Pancreas (tissue), 10 donors: ENCODE results near the gene TNXB. TPM values are rescaled to one million over a fixed set of nuclear protein-coding genes. Genes with fewer than 3 reads are reported as not detected.

Source experiments
- ATAC-seq, 4 donors: fragments of 200-7000 bp; cut with Tn5 transposase; one replicate each; pipeline versions ENCODE4 v1.8.0 to v1.9.1; 2020; ENCODE audit warnings: mild to moderate bottlenecking in 4 of 4, moderate library complexity in 4 of 4
- DNase-seq, 6 donors: peaks; one replicate each; pipeline ENCODE4 v3.0.0-alpha.2; 2020
- FAIRE-seq: peaks from 2 replicates; lab custom pipeline; 2012; peaks lifted over from hg19 to GRCh38; lab: Jason Lieb, UNC
- H3K27ac ChIP-seq, 4 donors: fragments of 200-600 bp; sonication (generic); 1 replicate in 3 of 4; 2 replicates in 1 of 4; pipeline versions ENCODE4 v1.5.0 to v1.8.0; 2020
- H3K27me3 ChIP-seq, 4 donors: fragments of 200-600 bp; one replicate each; pipeline ENCODE4 v1.8.0; 2021
- H3K36me3 ChIP-seq, 3 donors: fragments of 200-600 bp; sonication (generic) in 1 of 3; one replicate each; pipeline versions ENCODE4 v1.5.0 to v1.8.0; 2020 to 2021
- H3K4me1 ChIP-seq, 3 donors: fragments of 200-600 bp; one replicate each; pipeline ENCODE4 v1.8.0; 2021
- H3K4me3 ChIP-seq, 4 donors: fragments of 200-600 bp; sonication (generic) in 2 of 4; one replicate each; pipeline versions ENCODE4 v1.5.0 to v1.8.0; 2020 to 2021
- H3K9me3 ChIP-seq, 4 donors: fragments of 200-600 bp; one replicate each; pipeline ENCODE4 v1.8.0; 2021
- CTCF ChIP-seq, 4 donors: fragments of 200-600 bp; sonication (generic) in 3 of 4; IDR thresholded peaks; one replicate each; pipeline versions ENCODE4 v1.5.0 to v1.8.0; 2021; ENCODE audit warnings: antibody characterized with exemption in 4 of 4
- WGBS, 2 donors: extraction: QIAGEN DNeasy Blood & Tissue Kit; methylation state at CpG; one replicate each; pipeline ENCODE4 v1.1.7; 2013; 5-methylcytosine and 5-hydroxymethylcytosine counted together
- intact Hi-C, 3 donors: fragments of 100-400 bp; cut with DNase I; formaldehyde crosslinking; loops; one replicate each; pipeline versions ENCODE4 v1.11.1 to v1.14.2; 2022
- polyA plus RNA-seq, 2 donors: library from polyadenylated mRNA; stranded (reverse); fragments of 200-250 nt; gene quantifications; one replicate each; pipeline ENCODE4 v1.2.3, GENCODE V29; 2013
- total RNA-seq, 6 donors: library from RNA; stranded (reverse); fragmentation: NEBNext Ultra II Directional in 4 of 6; extraction: Animal tissue kit (Norgen Biotek cat#: 25700) in 4 of 6; gene quantifications; one replicate each; pipeline versions ENCODE4 v1.2.1 to v1.2.4, GENCODE V29; 2021 to 2023
- donor health status: healthy with polysubstance abuse.
- donor health status: DM: no; HTN: no; CAD: no; lungs with moderate emphysema.
- donor health status: DM: no; HTN: no; CAD: no.
- donor health status: control.
- donor health status: control.
- donor health status: Bipolar disorder and iron deficiency.
- donor health status: DM: yes; HTN: yes; CAD: no.
- donor health status: DM: no; HTN: no; CAD: no.
- donor health status: DM: no; HTN: no; CAD: no.
- donor health status: DM: yes; HTN: yes; CAD: no.

Gene TNXB
- total and polyA plus RNA-seq, 8 donors = 5.2 to 18.6 (median 9.9) TPM

- TF ChIP-seq CTCF (IDR thresholded peaks at IDR 0.05) = no peak
- 76 to 80% methylated on average over 4 of the region's 4 CpGs for WGBS, 2 donors
- Histone ChIP-seq H3K27me3 (no peaks in the 10 kb centered on the region), H3K36me3 (peaks cover 0 to 29% (median 29%) of the 10 kb centered on the region in 3 donors), H3K4me1 (peaks cover 3 to 16% (median 9%) of the 10 kb centered on the region in 3 donors), H3K9me3 (no peaks in the 10 kb centered on the region), H3K27ac (no peak overlapping the region), H3K4me3 (no peak overlapping the region)
- intact Hi-C loops = no loop called here
- DNase-seq (no peak), ATAC-seq (no peak), FAIRE-seq (no peak)
Observed at GRCh38 chr6:32123681-32124080, 14.5 kb upstream of the TNXB start.

- ATAC-seq = no peak
- peak in 1 of 6 donors; percentile 44 for DNase-seq
- intact Hi-C loops = no loop called here
- TF ChIP-seq CTCF (IDR thresholded peaks at IDR 0.05) = no peak
- Histone ChIP-seq H3K4me3 (no peak overlapping the region), H3K4me1 (peaks cover 0 to 6% (median 0%) of the 10 kb centered on the region in 3 donors), H3K9me3 (no peaks in the 10 kb centered on the region), H3K27me3 (no peaks in the 10 kb centered on the region), H3K36me3 (peaks cover 0 to 58% (median 28%) of the 10 kb centered on the region in 3 donors), H3K27ac (no peak overlapping the region)
- FAIRE-seq = no peak
- WGBS, 2 donors = 89 to 93% methylated on average over 10 to 12 of the region's 12 CpGs
Observed at GRCh38 chr6:32120573-32121059, 11.5 kb upstream of the TNXB start.

GRCh38 chr6:32118782-32119628 lies 9.9 kb upstream of the TNXB start:
- WGBS, 2 donors = 15 to 24% methylated on average over 17 of the region's 17 CpGs
- no peaks in the 10 kb centered on the region for H3K9me3 ChIP-seq
- H3K4me1 ChIP-seq = peaks cover 0 to 9% (median 0%) of the 10 kb centered on the region in 3 donors
- H3K27ac ChIP-seq = no peak overlapping the region
- ATAC-seq = peak; percentile 87 to 94 (median 91)
- TF ChIP-seq CTCF (IDR thresholded peaks at IDR 0.05) = peak; percentile 76 to 88 (median 84)
- no peak for FAIRE-seq
- intact Hi-C loops = loop anchor here in 1 of 3 donors (10.0 kb wide), 1 partner anchor 46 kb away; the partner anchor contains the start of gene EGFL8
- no peak overlapping the region for H3K4me3 ChIP-seq
- no peaks in the 10 kb centered on the region for H3K27me3 ChIP-seq
- H3K36me3 ChIP-seq = peaks cover 0 to 46% (median 22%) of the 10 kb centered on the region in 3 donors
- DNase-seq = peak; percentile 66 to 94 (median 85)

- H3K36me3 ChIP-seq = peaks cover 0 to 46% (median 22%) of the 10 kb centered on the region in 3 donors
- H3K4me3 ChIP-seq = no peak overlapping the region
- WGBS, 2 donors = 87 to 95% methylated on average over 9 of the region's 9 CpGs
- H3K4me1 ChIP-seq = peaks cover 0 to 10% (median 0%) of the 10 kb centered on the region in 3 donors
- FAIRE-seq (no peak), DNase-seq (peak in 1 of 6 donors; percentile 41), ATAC-seq (no peak)
- H3K9me3 ChIP-seq = no peaks in the 10 kb centered on the region
- intact Hi-C loops = loop anchor here in 1 of 3 donors (10.0 kb wide), 1 partner anchor 47 kb away; the partner anchor contains the start of gene EGFL8
- no peak overlapping the region for H3K27ac ChIP-seq
- no peaks in the 10 kb centered on the region for H3K27me3 ChIP-seq
- no peak for TF ChIP-seq CTCF (IDR thresholded peaks at IDR 0.05)
Observed at GRCh38 chr6:32117461-32117860, 8.3 kb upstream of the TNXB start.
